GM12878 (cell line): Measurements from ENCODE around the gene ACACB. TPM values are rescaled to one million over a fixed set of nuclear protein-coding genes. Genes with fewer than 3 reads are reported as not detected.

Experiments used
- ATAC-seq: fragments of 200-7000 bp; cut with Tn5 transposase; 3 replicates; pipeline ENCODE4 v1.9.1; 2020; ENCODE audit warnings: mild to moderate bottlenecking, moderate library complexity
- BruUV-seq: library from RNA; stranded (reverse); fragments of 400-500 nt; replicated peaks from 2 replicates; lab custom pipeline; 2021; lab: Mats Ljungman, UMichigan
- CTCF ChIA-PET: fragments of 300-600 bp; sonication (Branson Sonifier 250); formaldehyde crosslinking; extraction: SDS; loops from one replicate; lab custom pipeline; 2021; ENCODE audit warnings: inconsistent platforms; lab: Yijun Ruan, JAX
- POLR2A ChIA-PET: fragments of 350-600 bp; formaldehyde crosslinking; extraction: SDS; loops from one replicate; lab custom pipeline; 2021; ENCODE audit warnings: inconsistent platforms; lab: Charles Lee
- RAD21 ChIA-PET: fragments of 300-600 bp; sonication (Branson Sonifier 250); formaldehyde crosslinking; loops from one replicate; lab custom pipeline; 2023; ENCODE audit warnings: antibody characterized with exemption; ENCODE audit not compliant: unreplicated experiment; lab: Charles Lee
- SMC1A ChIA-PET: fragments of 300-600 bp; sonication (Branson Sonifier 250); formaldehyde crosslinking; loops from one replicate; lab custom pipeline; 2023; ENCODE audit not compliant: unreplicated experiment, uncharacterized antibody; lab: Charles Lee
- DNase-seq: peaks from one replicate; pipeline ENCODE4 v3.0.0-alpha.2; 2011; ENCODE audit warnings: low read depth, low spot score
- FAIRE-seq: peaks from 3 replicates; lab custom pipeline; 2011; peaks lifted over from hg19 to GRCh38; lab: Jason Lieb, UNC
- H2AFZ ChIP-seq: 2 replicates; pipeline ENCODE4 v1.6.0; 2011; ENCODE audit warnings: low read depth, low read length, control low read depth; ENCODE audit not compliant: control insufficient read depth
- H3K27ac ChIP-seq: 2 replicates; pipeline ENCODE4 v1.5.1; 2011; ENCODE audit warnings: control low read depth; ENCODE audit not compliant: control insufficient read depth, insufficient read depth
- H3K27me3 ChIP-seq, 2 experiments: replicated peaks in 1 of 2; 2 replicates each; pipeline versions ENCODE4 v1.6.0 to v1.6.1; 2011; ENCODE audit warnings: low read length in 1 of 2; ENCODE audit not compliant: control insufficient read depth in 2 of 2, insufficient read depth in 2 of 2
- H3K36me3 ChIP-seq, 2 experiments: 2 replicates each; pipeline ENCODE4 v1.5.1; 2011; ENCODE audit warnings: low read length in 1 of 2; ENCODE audit not compliant: control insufficient read depth in 2 of 2, insufficient read depth in 2 of 2
- H3K4me1 ChIP-seq: 2 replicates; pipeline ENCODE4 v1.6.1; 2011; ENCODE audit warnings: mild to moderate bottlenecking, low read length, moderate library complexity, mixed read lengths; ENCODE audit not compliant: control insufficient read depth, insufficient read depth
- H3K4me2 ChIP-seq: 2 replicates; pipeline ENCODE4 v1.6.0; 2011; ENCODE audit warnings: control low read depth; ENCODE audit not compliant: control insufficient read depth, insufficient read depth
- H3K4me3 ChIP-seq: fragments of 200-600 bp; sonication (generic); 2 replicates; pipeline ENCODE4 v1.5.1; 2016
- H3K79me2 ChIP-seq: 2 replicates; pipeline ENCODE4 v1.6.0; 2011; ENCODE audit warnings: low read length; ENCODE audit not compliant: control insufficient read depth, insufficient read depth
- H3K9ac ChIP-seq: 2 replicates; pipeline ENCODE4 v1.8.0; 2011; ENCODE audit warnings: low read length, control low read depth, mixed read lengths; ENCODE audit not compliant: control insufficient read depth, insufficient read depth
- H3K9me3 ChIP-seq: replicated peaks from 3 replicates; pipeline ENCODE4 v1.5.1; 2011; ENCODE audit warnings: mild to moderate bottlenecking, low read length; ENCODE audit not compliant: control insufficient read depth, insufficient read depth
- H4K20me1 ChIP-seq: 2 replicates; pipeline ENCODE4 v1.6.0; 2011; ENCODE audit not compliant: control insufficient read depth, insufficient read depth
- NBN ChIP-seq: fragments of 450-650 bp; IDR thresholded peaks from 2 replicates; pipeline ENCODE4 v1.6.1; 2016
- PAX5 ChIP-seq: IDR thresholded peaks from 2 replicates; pipeline ENCODE4 v1.6.1; 2011; ENCODE audit warnings: low read depth, low read length, borderline replicate concordance
- TCF3 ChIP-seq: IDR thresholded peaks from 2 replicates; pipeline ENCODE4 v1.6.1; 2012; ENCODE audit warnings: low read depth, mild to moderate bottlenecking, low read length, borderline replicate concordance; ENCODE audit not compliant: insufficient read depth
- USF1 ChIP-seq: IDR thresholded peaks from 2 replicates; pipeline ENCODE4 v1.6.1; 2011; ENCODE audit warnings: borderline replicate concordance, low read depth, mild to moderate bottlenecking, moderate library complexity, mixed read lengths, low read length; ENCODE audit not compliant: insufficient read depth; ENCODE audit errors: extremely low read length
- ZBED1 ChIP-seq: IDR thresholded peaks from 2 replicates; pipeline ENCODE4 v1.6.1; 2016; ENCODE audit warnings: borderline replicate concordance
- ZBTB4 ChIP-seq: fragments of 450-650 bp; formaldehyde crosslinking; IDR thresholded peaks from 2 replicates; pipeline ENCODE4 v1.4.0; 2022; ENCODE audit warnings: mild to moderate bottlenecking, moderate library complexity
- ZNF592 ChIP-seq: fragments of 450-650 bp; IDR thresholded peaks from 2 replicates; pipeline ENCODE4 v1.6.1; 2017; ENCODE audit warnings: mild to moderate bottlenecking, moderate library complexity
- WGBS: methylation state at CpG from one replicate; pipeline ENCODE4 v1.1.6; 2016; ENCODE audit warnings: low lambda C conversion rate; ENCODE audit not compliant: insufficient replicate concordance, insufficient coverage; ENCODE audit errors: missing lambda C conversion rate; 5-methylcytosine and 5-hydroxymethylcytosine counted together
- in situ Hi-C: fragments of 300-500 bp; cut with MboI; formaldehyde crosslinking; loops from 9 replicates; pipeline ENCODE4 v1.14.3; 2018; ENCODE audit warnings: mixed read lengths
- intact Hi-C: fragments of 100-400 bp; cut with micrococcal nuclease; formaldehyde crosslinking; loops from one replicate; pipeline ENCODE4 v1.14.2; 2022; ENCODE audit not compliant: unreplicated experiment
- polyA plus RNA-seq, 11 experiments: library from polyadenylated mRNA; depleted of rRNA in 4 of 11; unstranded in 6 of 11; stranded (reverse) in 5 of 11; fragments of >200 nt; fragmentation: Nextera tagmentation in 4 of 11; fragmentation: Illumina TruSeq in 1 of 11; extraction: Ambion mirVana in 4 of 11; extraction: Trizol in 1 of 11; gene quantifications; 1 replicate in 1 of 11; 2 replicates in 10 of 11; pipeline versions ENCODE4 v1.2.1 to v1.2.3, GENCODE V29; 2011 to 2016; ENCODE audit warnings: inconsistent platforms in 2 of 11, missing spikeins in 2 of 11, low read depth in 1 of 11
- total RNA-seq, 4 experiments: library from RNA; depleted of rRNA in 3 of 4; stranded (reverse); fragments of >200 nt in 3 of 4; fragmentation: Illumina TruSeq in 1 of 4; extraction: Trizol in 1 of 4; gene quantifications; 2 replicates each; pipeline versions ENCODE4 v1.2.1 to v1.2.3, GENCODE V29; 2013 to 2021

The ACACB gene
- total and polyA plus RNA-seq, 10 of the 15 experiments (the other 5 are each of a cell fraction or from before 2014, with no cell fraction given), result 0.05 to 1.9 (median 0.38) TPM; not detected in 2

GRCh38 chr12:109291521-109292341 is 175.3 kb downstream of the ACACB start (continued):
- no peak for TF ChIP-seq ZBTB4 (CRISPR knock-in tag)

GRCh38 chr12:109292342-109292711 is 175.9 kb downstream of the ACACB start:
- H3K4me2 ChIP-seq, result no peak overlapping the region
- SMC1A ChIA-PET, result no interaction called here
- H3K27ac ChIP-seq, result no peak overlapping the region
- no peak for DNase-seq
- POLR2A ChIA-PET, result no interaction called here
- no peaks in the 10 kb centered on the region for H3K79me2 ChIP-seq
- no peaks in the 10 kb centered on the region for H3K9me3 ChIP-seq
- TF ChIP-seq ZNF592, result no peak
- no peak for TF ChIP-seq ZBED1
- TF ChIP-seq TCF3, result no peak
- TF ChIP-seq PAX5, result no peak
- TF ChIP-seq USF1, result no peak
- TF ChIP-seq NBN, result no peak
- in situ Hi-C loops (no loop called here), intact Hi-C loops (no loop called here)
- peaks cover 1 to 3% of the 10 kb centered on the region in 2 experiments; a peak in 3 of 4 replicates for H3K27me3 ChIP-seq
- CTCF ChIA-PET, result no interaction called here
- ATAC-seq, result no peak
- H4K20me1 ChIP-seq, result no peaks in the 10 kb centered on the region
- no peak overlapping the region for H2AFZ ChIP-seq
- no peak for FAIRE-seq
- RAD21 ChIA-PET, result no interaction called here
- H3K4me1 ChIP-seq, result no peaks in the 10 kb centered on the region
- no peak overlapping the region for H3K4me3 ChIP-seq
- BruUV-seq, result no TSS peak
- no peak overlapping the region for H3K9ac ChIP-seq
- H3K36me3 ChIP-seq, result no peaks in the 10 kb centered on the region
- 31% methylated on average over 5 of the region's 5 CpGs for WGBS
